ENCODE results near the gene ST7. TPM values are rescaled to one million over a fixed set of nuclear protein-coding genes. Genes with fewer than 3 reads are reported as not detected.

Gene ST7
- polyA plus RNA-seq, 1 donor (not counting 4 experiments of a cell fraction or from before 2014, with no cell fraction given): 16.9 TPM

GRCh38 chr7:117202511-117202910 is 249.2 kb downstream of the ST7 start:
- FAIRE-seq (no peak), DNase-seq (ENCODE audit: low read depth, low spot score) (no peak)
- dilution Hi-C loops (cut with MboI; ENCODE audit: extremely low pct_ligation_motif_present, low sequenced_read_pairs): no loop called here
- Histone ChIP-seq H3K9me1 (ENCODE audit: control insufficient read depth, extremely low read depth, insufficient read depth, low read length) (no peaks in the 10 kb centered on the region), H3K9ac (ENCODE audit: control insufficient read depth, extremely low read depth, insufficient read depth, low read length) (no peak overlapping the region), H3K4me2 (ENCODE audit: control insufficient read depth, extremely low read depth, insufficient read depth, low read depth, low read length) (no peak overlapping the region), H3K4me3 (ENCODE audit: control insufficient read depth in 2 of 3, extremely low read depth in 1 of 3, insufficient read depth in 2 of 3, low read depth in 1 of 3, low read length in 3 of 3) (no peak overlapping the region), H3K27ac (ENCODE audit: control insufficient read depth, insufficient read depth, low read length) (no peak overlapping the region), H2AFZ (ENCODE audit: control insufficient read depth, low read length) (no peak overlapping the region), H3K9me3 (ENCODE audit: control insufficient read depth, low read depth, low read length) (no peaks in the 10 kb centered on the region), H3K4me1 (ENCODE audit: control insufficient read depth, extremely low read depth, insufficient read depth, low read length) (peaks cover 3% of the 10 kb centered on the region), H3K79me2 (ENCODE audit: control insufficient read depth, insufficient read depth, low read length) (no peaks in the 10 kb centered on the region), H3K27me3 (ENCODE audit: control insufficient read depth, extremely low read depth, insufficient read depth, low read length) (no peaks in the 10 kb centered on the region), H4K20me1 (ENCODE audit: control insufficient read depth, extremely low read depth, insufficient read depth, low read length) (no peaks in the 10 kb centered on the region), H3K36me3 (ENCODE audit: control insufficient read depth in 2 of 2, extremely low read depth in 1 of 2, insufficient read depth in 2 of 2, low read length in 2 of 2) (peaks cover 0 to 2% of the 10 kb centered on the region in 2 experiments)
- no peak for TF ChIP-seq EZH2 (IDR thresholded peaks at IDR 0.05; ENCODE audit: low read length)

- TF ChIP-seq EZH2 (IDR thresholded peaks at IDR 0.05; ENCODE audit: low read length) (no peak), CTCF (optimal IDR thresholded peaks at IDR 0.05 in 1 of 3, IDR thresholded peaks at IDR 0.05 in 1 of 3, conservative IDR thresholded peaks at IDR 0.05 in 1 of 3; ENCODE audit: extremely low read depth in 1 of 3, insufficient read depth in 2 of 3, low read length in 3 of 3) (no peak)
- Histone ChIP-seq H3K9ac (ENCODE audit: control insufficient read depth, extremely low read depth, insufficient read depth, low read length) (no peak overlapping the region), H3K9me3 (ENCODE audit: control insufficient read depth, low read depth, low read length) (no peaks in the 10 kb centered on the region), H2AFZ (ENCODE audit: control insufficient read depth, low read length) (no peak overlapping the region), H3K4me1 (ENCODE audit: control insufficient read depth, extremely low read depth, insufficient read depth, low read length) (peaks cover 3% of the 10 kb centered on the region), H3K4me3 (ENCODE audit: control insufficient read depth in 2 of 3, extremely low read depth in 1 of 3, insufficient read depth in 2 of 3, low read depth in 1 of 3, low read length in 3 of 3) (no peak overlapping the region), H4K20me1 (ENCODE audit: control insufficient read depth, extremely low read depth, insufficient read depth, low read length) (no peaks in the 10 kb centered on the region), H3K27me3 (ENCODE audit: control insufficient read depth, extremely low read depth, insufficient read depth, low read length) (no peaks in the 10 kb centered on the region), H3K9me1 (ENCODE audit: control insufficient read depth, extremely low read depth, insufficient read depth, low read length) (no peaks in the 10 kb centered on the region), H3K36me3 (ENCODE audit: control insufficient read depth in 2 of 2, extremely low read depth in 1 of 2, insufficient read depth in 2 of 2, low read length in 2 of 2) (peaks cover 0 to 2% of the 10 kb centered on the region in 2 experiments), H3K4me2 (ENCODE audit: control insufficient read depth, extremely low read depth, insufficient read depth, low read depth, low read length) (no peak overlapping the region), H3K27ac (ENCODE audit: control insufficient read depth, insufficient read depth, low read length) (no peak overlapping the region), H3K79me2 (ENCODE audit: control insufficient read depth, insufficient read depth, low read length) (no peaks in the 10 kb centered on the region)
- no peak for FAIRE-seq
- dilution Hi-C loops (cut with MboI; ENCODE audit: extremely low pct_ligation_motif_present, low sequenced_read_pairs): no loop called here
- DNase-seq (ENCODE audit: low read depth, low spot score): no peak
These were observed 249.9 kb downstream of the ST7 start for GRCh38 chr7:117203205-117203604.

- DNase-seq (ENCODE audit: low read depth, low spot score) (no peak), FAIRE-seq (no peak)
- Histone ChIP-seq H3K4me2 (ENCODE audit: control insufficient read depth, extremely low read depth, insufficient read depth, low read depth, low read length) (no peak overlapping the region), H4K20me1 (ENCODE audit: control insufficient read depth, extremely low read depth, insufficient read depth, low read length) (no peaks in the 10 kb centered on the region), H3K9ac (ENCODE audit: control insufficient read depth, extremely low read depth, insufficient read depth, low read length) (no peak overlapping the region), H3K27me3 (ENCODE audit: control insufficient read depth, extremely low read depth, insufficient read depth, low read length) (no peaks in the 10 kb centered on the region), H3K4me3 (ENCODE audit: control insufficient read depth in 2 of 3, extremely low read depth in 1 of 3, insufficient read depth in 2 of 3, low read depth in 1 of 3, low read length in 3 of 3) (no peak overlapping the region), H3K36me3 (ENCODE audit: control insufficient read depth in 2 of 2, extremely low read depth in 1 of 2, insufficient read depth in 2 of 2, low read length in 2 of 2) (no peaks in the 10 kb centered on the region), H3K9me3 (ENCODE audit: control insufficient read depth, low read depth, low read length) (no peaks in the 10 kb centered on the region), H3K4me1 (ENCODE audit: control insufficient read depth, extremely low read depth, insufficient read depth, low read length) (peaks cover 3% of the 10 kb centered on the region), H3K27ac (ENCODE audit: control insufficient read depth, insufficient read depth, low read length) (no peak overlapping the region), H2AFZ (ENCODE audit: control insufficient read depth, low read length) (no peak overlapping the region), H3K79me2 (ENCODE audit: control insufficient read depth, insufficient read depth, low read length) (no peaks in the 10 kb centered on the region), H3K9me1 (ENCODE audit: control insufficient read depth, extremely low read depth, insufficient read depth, low read length) (no peaks in the 10 kb centered on the region)
- dilution Hi-C loops (cut with MboI; ENCODE audit: extremely low pct_ligation_motif_present, low sequenced_read_pairs): no loop called here
- TF ChIP-seq CTCF (optimal IDR thresholded peaks at IDR 0.05 in 1 of 3, IDR thresholded peaks at IDR 0.05 in 1 of 3, conservative IDR thresholded peaks at IDR 0.05 in 1 of 3; ENCODE audit: extremely low read depth in 1 of 3, insufficient read depth in 2 of 3, low read length in 3 of 3) (no peak), EZH2 (IDR thresholded peaks at IDR 0.05; ENCODE audit: low read length) (no peak)
These were observed 252.6 kb downstream of the ST7 start for GRCh38 chr7:117205873-117206272.
